Stimulated activated CD4-positive, alpha-beta T cell treated with anti-CD3 and anti-CD28 coated beads, Interleukin-2, amount 100 ng/mL, for 48 hours (primary cell): ENCODE data around the gene CORIN.
A peak's percentile ranks its signal among the peaks of the same experiment; 100 is the strongest.
"Not testable (repeated sequence)": the region's sequence is repeated elsewhere in the genome, so short reads cannot be mapped to it uniquely, and the experiment has no call there.

Experiments used
- DNase-seq, 2 donors: peaks; one replicate each; pipeline ENCODE4 v3.0.0-alpha.2; 2020

CORIN gene

DNA sequence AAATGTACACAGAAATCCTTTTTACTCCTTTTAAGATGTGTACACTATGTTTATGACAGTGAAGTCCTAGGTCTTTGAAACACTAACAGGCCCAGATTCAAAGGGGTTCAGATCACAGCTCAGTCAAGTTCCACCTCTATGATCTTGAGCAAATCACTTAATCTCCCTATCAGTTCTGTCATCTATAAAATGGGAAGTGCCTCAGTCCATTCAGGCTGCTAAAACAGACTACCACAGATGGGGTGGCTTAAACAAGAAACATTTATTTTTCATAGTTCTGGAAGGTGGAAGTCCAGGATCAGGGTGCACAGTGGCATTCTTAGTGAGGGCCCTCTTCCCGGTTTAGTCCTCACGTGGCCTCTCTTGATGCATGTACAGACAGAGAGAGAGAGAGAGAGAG lies 117.1 kb downstream of the CORIN start:
- no peak for DNase-seq

DNA sequence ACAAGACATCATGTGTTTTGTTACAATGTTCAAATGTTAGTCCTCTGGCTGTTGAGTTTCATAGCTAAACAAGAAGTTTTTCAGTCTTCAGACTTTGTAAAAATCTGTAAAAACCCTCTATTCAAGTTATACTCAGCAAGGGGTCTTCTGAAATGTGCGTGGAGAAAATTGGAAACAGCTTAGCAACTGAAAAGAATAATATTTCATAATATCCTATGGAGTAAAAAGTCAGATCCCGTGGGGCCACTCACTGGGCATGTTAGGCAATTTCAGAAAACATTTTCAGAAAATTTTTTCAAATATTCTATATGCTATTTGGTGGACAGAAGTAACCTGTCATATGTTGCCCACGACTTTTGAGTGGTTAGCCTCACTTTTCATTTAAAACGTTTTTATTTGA lies 118.3 kb downstream of the CORIN start:
- DNase-seq, result no peak

DNA sequence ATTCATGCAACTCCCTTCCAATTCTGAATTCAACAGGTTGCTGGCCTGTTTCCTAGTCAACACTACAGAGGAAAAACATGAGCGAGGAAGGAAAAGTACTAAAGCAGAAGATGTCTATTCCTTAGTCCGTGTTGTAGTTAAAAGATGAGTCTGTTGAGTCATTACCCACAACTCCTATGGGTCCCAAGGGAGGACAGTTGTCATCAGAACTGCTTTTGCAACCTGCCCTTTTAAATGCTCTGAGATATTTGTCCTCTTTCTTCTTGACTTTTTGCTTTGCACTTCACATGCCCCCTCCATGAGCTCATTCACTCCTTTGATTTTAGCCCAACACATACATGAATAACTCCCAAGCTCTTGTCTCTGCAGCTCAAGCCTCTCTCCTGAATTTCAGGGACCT lies 119.2 kb downstream of the CORIN start:
- no peak for DNase-seq

DNA sequence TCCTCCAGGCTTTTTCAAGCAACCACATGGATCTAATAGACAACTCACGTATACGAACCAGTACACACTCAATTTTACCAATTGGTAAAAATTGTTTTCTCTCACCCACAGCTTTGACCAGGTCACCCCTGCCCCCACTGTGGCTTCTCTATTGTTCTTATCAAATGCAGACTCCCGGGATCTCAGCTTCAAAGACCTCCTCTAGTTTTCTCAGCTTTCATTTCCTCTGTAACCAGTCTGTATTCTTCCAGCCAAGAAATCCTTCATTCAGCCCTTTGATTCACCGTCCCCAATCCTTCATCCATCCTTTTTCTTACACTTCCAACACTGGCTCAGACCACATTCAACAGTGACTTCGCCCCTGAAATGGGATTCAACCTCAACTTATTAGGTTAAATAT lies 120.7 kb downstream of the CORIN start:
- no peak for DNase-seq

DNA sequence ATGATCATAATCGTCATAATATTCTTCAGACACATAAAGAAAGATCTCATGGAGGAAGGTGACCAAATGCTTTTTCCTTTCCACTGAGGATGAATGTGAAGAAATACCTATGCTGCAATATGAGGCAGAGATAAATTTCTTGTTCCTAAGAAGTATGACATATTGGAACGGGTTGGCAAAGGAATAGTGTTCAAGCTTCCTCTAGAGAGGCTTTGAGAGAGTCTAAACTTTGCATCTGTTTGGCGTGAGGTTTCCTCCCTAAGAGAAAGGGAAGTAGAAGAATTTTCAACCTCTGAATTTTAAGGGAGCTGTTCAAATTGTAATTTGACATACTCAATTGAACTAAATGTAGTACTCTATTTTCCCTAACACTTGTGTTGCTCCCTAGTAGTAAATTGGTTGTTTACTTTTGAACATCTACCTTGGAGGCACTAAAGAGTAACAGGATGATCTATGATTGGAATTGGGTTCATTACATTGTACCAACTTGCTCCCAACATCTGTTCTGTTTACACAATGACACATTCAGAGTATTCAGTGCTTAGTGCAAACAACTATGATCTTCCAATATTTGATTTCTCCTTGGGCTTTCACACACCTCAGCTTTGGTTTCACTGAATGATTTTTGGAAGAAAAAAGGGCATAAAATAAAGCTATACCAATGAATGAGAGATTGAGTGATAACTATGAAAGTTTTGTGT lies 122.0 kb downstream of the CORIN start:
- no peak for DNase-seq

DNA sequence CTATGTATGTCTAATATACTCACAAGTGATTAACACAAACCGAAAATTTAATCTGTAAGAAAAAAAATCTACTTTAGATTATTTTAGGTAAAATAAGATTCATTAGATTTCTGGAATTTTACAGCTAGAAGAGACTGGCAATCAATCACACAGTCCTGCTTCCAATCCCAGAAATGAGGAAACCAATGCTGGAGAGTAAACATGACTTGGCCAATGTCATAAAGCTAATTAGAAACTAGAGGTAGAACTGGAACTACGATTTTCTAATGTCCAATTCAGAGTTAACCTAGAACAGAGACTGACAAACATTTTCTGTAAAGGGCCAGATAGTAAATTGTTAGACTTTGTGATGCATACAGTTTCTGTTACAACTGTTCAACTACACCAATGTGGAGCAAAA lies 123.6 kb downstream of the CORIN start:
- no peak for DNase-seq

DNA sequence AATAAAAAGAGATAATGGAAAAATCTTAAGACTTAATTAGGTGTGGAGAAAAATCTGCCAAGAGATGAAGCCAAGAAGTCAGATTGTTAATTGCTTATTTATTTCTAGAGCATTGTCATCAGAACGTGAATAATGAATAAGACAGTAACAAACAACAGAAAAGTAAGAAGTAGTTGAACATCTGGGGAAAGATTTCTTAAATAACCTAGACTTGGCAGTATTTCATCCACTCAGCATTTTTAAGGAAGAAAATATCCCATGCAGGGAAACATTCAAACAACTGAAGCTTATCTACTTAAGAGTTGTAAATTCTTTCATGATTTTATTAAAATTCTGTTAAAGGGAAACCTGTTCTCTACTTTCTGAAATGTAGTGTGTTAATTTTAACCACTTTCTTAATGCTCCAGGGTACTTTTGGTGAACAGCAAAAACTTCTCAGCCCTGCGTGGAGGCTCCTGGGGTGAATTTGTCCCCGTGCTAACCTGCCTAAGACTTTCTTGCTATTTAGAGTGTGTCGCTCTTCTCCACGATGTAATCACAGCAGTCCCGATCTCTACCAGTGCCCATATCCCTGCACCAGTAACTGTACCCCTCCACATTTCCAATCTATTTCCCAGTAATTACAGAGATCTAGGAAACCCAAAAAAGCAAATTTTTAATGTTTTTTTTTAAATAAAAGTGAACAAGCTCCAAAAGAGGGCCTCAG lies 124.6 kb downstream of the CORIN start:
- DNase-seq, result no peak

DNA sequence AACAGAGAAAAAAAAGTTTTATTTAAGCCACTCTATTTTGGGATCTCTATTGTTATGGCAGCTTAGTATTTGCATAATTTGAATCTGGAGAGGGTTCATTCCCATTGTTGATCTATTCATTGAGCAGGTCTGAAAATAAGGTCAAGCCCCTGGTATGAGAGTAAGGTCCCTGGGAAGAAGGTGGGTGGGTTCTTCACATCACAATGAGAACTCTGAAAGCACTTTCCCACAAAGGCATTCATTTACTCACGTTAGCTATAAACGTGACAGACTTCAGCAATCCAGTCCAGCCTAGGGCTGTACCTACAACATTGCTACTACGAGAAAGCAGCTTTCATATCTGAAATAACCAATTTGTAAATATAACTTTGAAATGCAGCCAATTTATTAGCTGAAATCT lies 126.2 kb downstream of the CORIN start:
- no peak for DNase-seq

DNA sequence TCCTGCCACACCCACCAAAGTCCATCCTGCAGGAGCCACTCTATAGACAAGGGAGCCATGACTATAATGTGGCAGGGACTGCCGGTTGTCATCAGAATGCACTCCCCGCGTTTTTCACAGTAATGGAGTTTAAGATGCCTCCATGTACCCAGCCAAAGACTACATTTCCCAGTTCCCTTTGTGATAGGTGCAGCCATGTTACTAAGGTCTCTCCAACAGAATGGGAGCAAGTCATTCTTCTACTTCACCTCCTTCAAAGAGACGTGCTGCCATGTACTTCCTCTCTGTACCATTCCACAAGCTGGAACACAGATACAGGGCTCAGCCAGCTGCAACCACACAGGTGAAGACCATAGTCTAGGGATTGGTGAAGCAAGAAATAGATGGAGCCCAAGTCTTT lies 126.7 kb downstream of the CORIN start:
- no peak for DNase-seq

DNA sequence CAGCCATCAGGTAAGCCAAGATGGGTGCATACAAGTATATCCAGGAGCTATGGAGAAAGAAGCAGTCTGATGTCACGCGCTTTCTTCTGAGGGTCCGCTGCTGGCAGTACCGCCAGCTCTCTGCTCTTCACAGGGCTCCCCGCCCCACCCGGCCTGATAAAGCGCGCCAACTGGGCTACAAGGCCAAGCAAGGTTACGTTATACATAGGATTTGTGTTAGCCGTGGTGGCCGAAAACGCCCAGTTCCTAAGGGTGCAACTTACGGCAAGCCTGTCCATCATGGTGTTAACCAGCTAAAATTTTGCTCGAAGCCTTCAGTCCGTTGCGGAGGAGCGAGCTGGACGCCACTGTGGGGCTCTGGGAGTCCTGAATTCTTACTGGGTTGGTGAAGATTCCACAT lies 131.5 kb downstream of the CORIN start:
- not testable (repeated sequence) for DNase-seq

DNA sequence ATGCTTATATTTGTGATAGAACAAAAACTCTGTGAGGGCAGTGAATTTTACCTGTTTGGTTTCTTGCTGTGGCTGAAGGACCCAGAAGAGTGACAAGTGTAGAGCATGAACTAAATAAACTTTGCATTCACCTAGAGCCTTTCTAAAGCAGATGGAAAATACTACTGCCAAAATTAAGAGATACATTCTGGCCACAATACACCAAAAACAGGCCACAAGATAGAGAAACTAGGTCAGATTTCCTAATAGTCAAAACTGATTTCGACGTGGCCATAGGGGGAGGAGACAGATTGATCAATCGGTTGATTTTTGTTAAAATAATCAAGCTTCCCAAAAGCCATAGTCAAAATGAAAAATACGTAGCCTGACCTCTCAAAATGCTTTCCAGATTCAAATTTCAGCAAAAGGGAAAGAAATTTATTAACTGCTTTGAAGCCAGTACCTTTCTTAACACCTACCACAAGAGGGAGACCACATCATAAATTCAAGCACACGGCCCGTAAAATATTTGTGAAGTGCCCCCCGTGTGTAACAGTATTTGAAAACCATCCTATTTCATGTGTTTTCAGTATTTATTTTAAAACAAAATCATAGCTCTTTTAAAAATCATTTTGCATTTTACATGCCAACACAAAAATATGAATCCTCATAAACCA lies 132.4 kb downstream of the CORIN start:
- no peak for DNase-seq

DNA sequence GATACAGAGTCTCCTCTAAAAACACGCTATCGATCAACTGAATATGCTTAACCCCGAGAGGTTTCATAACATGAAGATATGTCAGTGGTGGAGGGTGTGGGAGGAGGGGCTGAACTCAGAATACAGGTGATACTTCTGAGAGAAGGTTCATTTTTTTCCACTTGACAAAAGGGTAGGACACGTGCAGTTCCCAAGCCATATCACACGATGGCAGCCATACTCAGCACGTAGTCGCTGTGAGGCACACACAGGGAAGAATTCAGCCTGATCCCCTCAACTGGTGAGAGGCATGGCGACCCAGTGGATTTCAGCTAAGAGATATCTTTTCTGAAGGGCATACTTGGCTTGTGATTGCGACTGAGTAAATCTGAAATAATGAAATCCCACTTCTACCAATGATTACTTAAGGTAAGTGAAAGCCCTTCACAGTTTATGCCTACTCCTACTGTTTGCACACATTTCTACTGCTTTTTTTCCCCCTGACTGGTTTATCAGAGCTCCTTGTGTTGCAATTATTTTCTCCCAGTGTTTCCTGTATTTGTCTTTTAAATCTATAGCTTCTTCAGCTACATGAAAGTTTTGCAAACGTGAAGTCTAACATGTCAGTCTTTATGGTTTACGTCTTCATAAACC lies 133.1 kb downstream of the CORIN start:
- DNase-seq, result peak in 1 of 2 donors; percentile 2

DNA sequence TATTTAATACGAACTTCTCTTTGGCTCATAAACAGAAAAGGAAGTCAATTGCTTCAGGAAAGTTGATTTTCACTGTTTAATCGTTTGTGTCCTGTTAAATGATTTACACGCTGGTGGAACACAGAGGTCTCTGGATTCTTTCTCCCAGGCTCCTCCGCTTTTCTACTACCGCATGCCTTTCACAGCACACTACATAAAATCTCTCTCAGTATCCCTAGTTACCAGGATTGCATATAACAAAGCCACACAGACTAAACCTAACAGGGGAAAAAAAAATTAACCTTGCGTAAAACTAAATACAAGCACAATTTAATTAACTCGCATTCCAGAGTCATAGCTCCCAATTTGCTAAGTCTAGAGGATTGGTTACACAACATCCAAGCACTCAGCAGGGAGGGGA lies 133.9 kb downstream of the CORIN start:
- no peak for DNase-seq

DNA sequence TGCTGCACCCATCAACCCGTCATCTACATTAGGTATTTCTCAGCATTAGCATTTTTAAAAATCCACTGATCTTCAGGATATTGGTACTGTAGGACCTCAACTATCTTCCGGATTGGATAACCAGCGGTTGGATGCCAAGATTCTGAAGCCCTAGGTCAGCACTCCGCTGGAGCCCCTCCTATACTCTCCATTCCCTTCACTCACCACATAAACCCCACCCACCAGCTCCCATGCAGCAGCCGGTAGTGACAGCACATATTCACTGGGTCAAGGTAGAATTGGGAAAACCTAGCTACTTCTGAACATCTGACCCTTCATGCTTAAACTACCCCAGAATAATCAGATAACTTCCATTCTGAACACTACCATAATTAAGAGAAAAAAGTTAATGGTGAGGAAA lies 134.9 kb downstream of the CORIN start:
- DNase-seq, result no peak

DNA sequence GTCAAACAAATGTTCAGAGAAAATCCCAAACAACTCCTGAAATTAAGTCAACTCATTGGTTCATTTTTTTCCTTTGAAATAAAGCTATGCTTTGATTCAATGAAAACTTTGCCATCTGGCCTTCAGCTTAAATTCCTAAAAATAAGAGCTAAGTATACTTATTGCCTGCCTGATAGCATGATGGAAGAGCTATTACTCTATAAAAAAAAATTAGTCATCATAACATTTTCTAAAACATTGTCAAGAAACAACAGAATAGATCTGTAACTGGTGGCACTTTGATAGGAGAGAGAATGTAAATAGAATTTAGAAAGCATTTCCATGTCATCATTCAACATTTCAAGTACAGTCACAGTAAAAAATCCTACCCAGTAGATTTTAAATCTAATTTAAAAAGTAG lies 136.6 kb downstream of the CORIN start:
- no peak for DNase-seq

DNA sequence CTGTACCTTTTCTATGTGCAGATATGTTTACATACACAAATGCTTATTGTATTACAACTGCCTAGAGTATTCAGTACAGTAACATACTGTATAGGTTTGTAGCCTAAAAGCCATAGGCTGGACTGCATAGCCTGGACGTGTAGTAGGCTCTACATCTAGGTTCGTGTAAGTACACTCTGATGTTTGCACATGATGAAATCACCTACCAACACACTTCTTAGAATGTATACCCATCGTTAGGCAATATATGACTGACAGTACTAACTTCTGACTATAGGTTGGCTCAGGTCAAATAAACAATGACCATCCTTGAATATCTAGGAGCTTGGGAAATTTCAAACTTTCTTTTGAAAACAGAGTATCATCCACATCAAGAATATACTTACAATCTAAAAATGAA lies 139.0 kb downstream of the CORIN start:
- DNase-seq, result no peak

DNA sequence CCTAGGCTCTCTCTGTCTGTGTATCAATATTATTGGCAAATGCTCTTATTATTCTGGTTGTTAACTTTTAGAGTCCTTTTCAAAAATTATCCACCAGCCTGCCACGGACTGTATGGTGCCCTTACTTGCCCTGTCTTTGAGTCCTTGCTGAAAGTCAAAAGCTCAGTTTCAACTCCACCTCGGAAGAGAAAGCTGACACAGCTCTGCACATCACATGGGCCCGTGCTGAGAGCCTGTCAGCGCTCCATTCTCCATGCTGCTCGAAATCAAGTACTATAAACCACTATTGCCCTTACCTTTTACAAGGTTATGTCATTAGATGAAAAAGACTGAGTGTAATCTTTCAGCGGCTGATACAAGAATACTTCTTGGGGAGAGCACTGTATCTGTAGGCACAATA lies 141.0 kb downstream of the CORIN start:
- no peak for DNase-seq

DNA sequence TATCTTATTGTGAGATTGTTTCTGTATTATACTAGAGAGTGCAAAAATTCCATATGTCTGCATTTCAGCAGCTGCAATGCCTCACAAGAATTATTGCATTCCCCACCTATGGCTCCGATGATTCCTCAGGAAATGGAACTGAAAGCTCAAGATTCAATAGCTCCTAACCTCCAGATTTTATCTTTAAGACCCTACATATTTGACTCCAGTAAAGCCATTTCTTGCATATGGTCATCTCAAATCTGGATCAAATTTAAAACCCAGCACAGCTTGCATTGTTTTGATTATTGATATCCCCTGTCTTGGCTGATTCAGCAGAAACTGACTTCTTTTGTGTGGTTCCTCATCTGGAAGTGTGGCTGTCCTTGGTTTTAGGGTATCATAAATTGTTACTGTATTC lies 142.6 kb downstream of the CORIN start:
- no peak for DNase-seq

DNA sequence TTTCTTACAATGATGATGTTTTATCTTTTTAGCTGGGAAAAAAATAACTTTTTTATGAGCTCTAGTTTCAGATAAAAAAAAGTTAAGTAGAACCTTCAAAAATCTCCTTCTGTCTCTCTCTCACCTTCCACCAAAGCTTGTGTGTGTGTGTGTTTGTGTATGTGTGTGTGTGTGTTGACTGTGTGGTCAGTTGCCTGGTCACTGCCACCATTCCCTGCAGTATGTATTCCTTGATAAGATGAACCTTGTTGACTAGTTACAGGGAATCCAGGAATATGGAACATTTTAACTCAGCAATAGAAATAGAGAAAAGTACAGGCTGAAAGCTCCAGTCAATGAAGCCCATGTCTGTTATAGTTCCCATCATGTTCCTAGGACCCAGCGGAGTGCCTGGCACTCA lies 143.5 kb downstream of the CORIN start:
- no peak for DNase-seq

DNA sequence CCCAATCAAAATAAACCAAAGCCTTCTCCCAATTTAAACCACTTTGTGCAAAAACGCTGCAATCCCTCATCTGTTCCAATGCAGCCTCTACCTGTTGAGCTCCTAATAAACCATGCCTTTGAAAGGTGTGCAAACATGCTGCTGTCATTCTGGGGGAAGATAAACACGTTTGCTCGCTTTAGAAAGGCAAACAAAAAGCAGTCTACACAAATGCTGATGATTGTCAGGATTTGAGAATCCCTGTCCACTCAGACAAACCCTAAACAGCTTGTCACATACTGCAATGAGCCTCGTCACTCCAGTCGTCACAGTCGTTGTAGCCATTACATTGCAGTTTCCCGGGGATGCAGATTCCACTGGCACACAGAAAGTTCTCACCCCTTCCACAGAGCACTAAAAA lies 145.2 kb downstream of the CORIN start:
- DNase-seq, result no peak

DNA sequence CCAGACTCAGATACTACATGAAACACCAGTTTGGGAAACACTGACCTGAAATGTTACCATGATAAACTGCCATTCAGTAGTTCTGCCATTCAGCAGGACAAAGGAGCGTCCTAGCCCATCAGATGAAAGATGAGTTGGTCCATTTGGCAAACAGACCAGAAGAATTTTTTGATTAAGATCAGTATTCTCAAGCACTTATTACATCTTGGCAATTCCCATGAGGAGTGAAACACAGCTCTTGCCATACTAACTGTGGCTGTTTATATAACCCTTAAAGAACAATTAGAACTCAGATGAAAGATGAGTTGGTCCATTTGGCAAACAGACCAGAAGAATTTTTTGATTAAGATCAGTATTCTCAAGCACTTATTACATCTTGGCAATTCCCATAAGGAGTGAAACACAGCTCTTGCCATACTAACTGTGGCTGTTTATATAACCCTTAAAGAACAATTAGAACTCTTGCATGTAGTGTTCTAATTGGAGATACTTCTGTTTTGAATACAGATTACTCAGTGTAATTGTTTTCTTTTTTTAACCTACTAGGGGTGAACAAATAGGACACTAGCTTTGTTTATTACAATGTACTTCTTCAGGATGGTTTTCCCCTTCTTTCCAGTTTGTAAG lies 146.0 kb downstream of the CORIN start:
- DNase-seq, result not testable (repeated sequence)

DNA sequence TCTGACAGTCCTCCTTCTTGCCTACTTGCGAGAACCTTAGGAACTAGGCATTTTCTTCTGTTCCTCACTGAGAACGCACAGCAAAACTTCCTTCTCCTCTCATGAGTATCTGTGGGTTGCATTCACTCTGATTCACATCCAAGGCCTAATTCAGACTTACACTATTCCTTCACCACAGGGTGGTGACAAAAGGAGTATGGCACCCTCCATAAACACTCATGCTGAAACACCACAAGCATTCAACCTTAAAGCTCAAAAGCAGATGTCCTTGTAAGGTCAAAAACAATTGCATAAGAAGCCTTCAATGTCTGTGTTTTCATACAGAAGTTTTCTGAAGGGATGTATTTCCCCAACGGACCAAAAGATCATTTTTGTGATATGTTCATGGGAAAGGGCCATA lies 147.3 kb downstream of the CORIN start:
- no peak for DNase-seq

DNA sequence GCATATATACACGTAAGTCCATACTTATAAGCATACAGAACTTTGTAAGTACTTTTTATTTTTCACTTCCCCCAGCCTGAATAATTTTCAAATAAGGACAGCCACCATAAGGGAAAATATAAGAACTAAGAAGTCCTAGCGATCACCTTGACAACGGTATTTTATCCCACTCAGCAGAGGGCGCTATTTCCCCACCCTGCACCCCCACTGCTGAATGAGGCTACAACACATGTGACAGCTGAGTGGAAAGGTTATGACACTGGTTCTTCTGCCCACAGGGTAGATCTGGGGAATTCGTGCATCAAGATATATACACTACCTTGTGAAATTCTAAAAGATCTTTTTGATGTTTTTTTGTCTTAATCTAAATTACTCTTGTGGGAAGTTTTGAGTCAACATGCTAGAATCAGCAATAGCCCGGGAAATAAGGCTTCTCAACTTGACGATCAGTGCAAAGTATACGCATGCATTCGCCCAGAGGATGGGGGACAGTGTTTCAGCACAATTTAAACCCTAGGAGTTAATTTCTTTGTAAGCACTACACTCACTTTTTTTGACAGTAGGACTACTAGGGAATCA lies 151.5 kb downstream of the CORIN start:
- DNase-seq, result peak; percentile 65 to 72
